Urothelium cell line (cell line): ENCODE data around the gene GUCY1B1.
A peak's percentile ranks its signal among the peaks of the same experiment; 100 is the strongest.

Source experiments
- DNase-seq: peaks from one replicate; pipeline ENCODE4 v3.0.0; 2011; ENCODE audit warnings: low spot score, mixed read lengths
- FAIRE-seq: peaks from 2 replicates; lab custom pipeline; 2011; peaks lifted over from hg19 to GRCh38; lab: Jason Lieb, UNC

GUCY1B1 gene

GRCh38 chr4:155758481-155759371, at the start of gene GUCY1B1:
TSS of gene GUCY1B1 (plus strand) at chr4:155759021. CDS start at chr4:155759141, 120 bp downstream.
- DNase-seq (peak; percentile 82), FAIRE-seq (no peak)

- DNase-seq: no peak
- FAIRE-seq: no peak
These were observed 48.9 kb upstream of the GUCY1B1 start for GRCh38 chr4:155709918-155710317.

GRCh38 chr4:155711556-155711955, 47.3 kb upstream of the GUCY1B1 start:
- DNase-seq: no peak
- FAIRE-seq: no peak

- FAIRE-seq (no peak), DNase-seq (no peak)
These were observed 46.0 kb upstream of the GUCY1B1 start for GRCh38 chr4:155712846-155713245.

- DNase-seq: no peak
- FAIRE-seq: no peak
These were observed 44.9 kb upstream of the GUCY1B1 start for GRCh38 chr4:155713911-155714310.

GRCh38 chr4:155722336-155722735, 36.5 kb upstream of the GUCY1B1 start:
- FAIRE-seq: no peak

GRCh38 chr4:155722816-155723499, 35.9 kb upstream of the GUCY1B1 start:
- DNase-seq (no peak), FAIRE-seq (no peak)

More at GRCh38 chr4:155722336-155722735, 36.5 kb upstream of the GUCY1B1 start:
- DNase-seq: no peak

GRCh38 chr4:155724731-155725130, 34.1 kb upstream of the GUCY1B1 start:
- no peak for FAIRE-seq
- no peak for DNase-seq

- DNase-seq: no peak
- FAIRE-seq: no peak
These were observed 24.8 kb upstream of the GUCY1B1 start for GRCh38 chr4:155734065-155734464.

GRCh38 chr4:155734951-155735350, 23.9 kb upstream of the GUCY1B1 start:
- FAIRE-seq (no peak), DNase-seq (no peak)

GRCh38 chr4:155735496-155735895, 23.3 kb upstream of the GUCY1B1 start:
- no peak for FAIRE-seq
- no peak for DNase-seq

GRCh38 chr4:155738548-155738947, 20.3 kb upstream of the GUCY1B1 start:
- FAIRE-seq (no peak), DNase-seq (no peak)

GRCh38 chr4:155741546-155741945, 17.3 kb upstream of the GUCY1B1 start:
- FAIRE-seq: no peak
- no peak for DNase-seq

- FAIRE-seq: no peak
- DNase-seq: no peak
These were observed 16.4 kb upstream of the GUCY1B1 start for GRCh38 chr4:155742310-155743015.

GRCh38 chr4:155745984-155746383, 12.8 kb upstream of the GUCY1B1 start:
- FAIRE-seq (no peak), DNase-seq (no peak)

GRCh38 chr4:155748039-155748438, 10.8 kb upstream of the GUCY1B1 start:
- FAIRE-seq: no peak
- DNase-seq: no peak

GRCh38 chr4:155749041-155749440, 9.8 kb upstream of the GUCY1B1 start:
- DNase-seq (no peak), FAIRE-seq (no peak)

- DNase-seq: no peak
- no peak for FAIRE-seq
These were observed 7.3 kb upstream of the GUCY1B1 start for GRCh38 chr4:155751569-155751968.

- DNase-seq (no peak), FAIRE-seq (no peak)
These were observed 1.0 kb upstream of the GUCY1B1 start for GRCh38 chr4:155757745-155758265.

GRCh38 chr4:155759372-155760252, 791 bp downstream of the GUCY1B1 start:
- FAIRE-seq: no peak
- no peak for DNase-seq
